IPS DF 6.9 (cell line): ENCODE measurements around the gene USF1.

Source experiments
- DNase-seq: peaks from one replicate; pipeline ENCODE4 v3.0.0-alpha.2; 2013; ENCODE audit warnings: low read depth, low spot score
- H3K27ac ChIP-seq: one replicate; pipeline ENCODE4 v1.5.1; 2013; ENCODE audit warnings: low read length, control low read depth
- H3K27me3 ChIP-seq: 2 replicates; pipeline ENCODE4 v1.6.1; 2013; ENCODE audit warnings: mild to moderate bottlenecking, low read length; ENCODE audit not compliant: control insufficient read depth, insufficient read depth
- H3K36me3 ChIP-seq: 2 replicates; pipeline ENCODE4 v1.6.1; 2013; ENCODE audit warnings: low read length; ENCODE audit not compliant: control insufficient read depth, insufficient read depth
- H3K4me1 ChIP-seq: 2 replicates; pipeline ENCODE4 v1.6.1; 2013; ENCODE audit warnings: low read length; ENCODE audit not compliant: control insufficient read depth, insufficient read depth
- H3K4me3 ChIP-seq: 2 replicates; pipeline ENCODE4 v1.5.1; 2013; ENCODE audit warnings: mild to moderate bottlenecking, low read length
- H3K9me3 ChIP-seq: 2 replicates; pipeline ENCODE4 v1.6.1; 2013; ENCODE audit warnings: low read length, inconsistent platforms; ENCODE audit not compliant: control insufficient read depth, insufficient read depth
- WGBS: extraction: QIAGEN DNeasy Blood & Tissue Kit; methylation state at CpG from one replicate; pipeline ENCODE4 v1.1.7; 2013; ENCODE audit warnings: mixed read lengths, missing lambda C conversion rate; ENCODE audit not compliant: insufficient read length, insufficient coverage; 5-methylcytosine and 5-hydroxymethylcytosine counted together

The USF1 gene

DNA sequence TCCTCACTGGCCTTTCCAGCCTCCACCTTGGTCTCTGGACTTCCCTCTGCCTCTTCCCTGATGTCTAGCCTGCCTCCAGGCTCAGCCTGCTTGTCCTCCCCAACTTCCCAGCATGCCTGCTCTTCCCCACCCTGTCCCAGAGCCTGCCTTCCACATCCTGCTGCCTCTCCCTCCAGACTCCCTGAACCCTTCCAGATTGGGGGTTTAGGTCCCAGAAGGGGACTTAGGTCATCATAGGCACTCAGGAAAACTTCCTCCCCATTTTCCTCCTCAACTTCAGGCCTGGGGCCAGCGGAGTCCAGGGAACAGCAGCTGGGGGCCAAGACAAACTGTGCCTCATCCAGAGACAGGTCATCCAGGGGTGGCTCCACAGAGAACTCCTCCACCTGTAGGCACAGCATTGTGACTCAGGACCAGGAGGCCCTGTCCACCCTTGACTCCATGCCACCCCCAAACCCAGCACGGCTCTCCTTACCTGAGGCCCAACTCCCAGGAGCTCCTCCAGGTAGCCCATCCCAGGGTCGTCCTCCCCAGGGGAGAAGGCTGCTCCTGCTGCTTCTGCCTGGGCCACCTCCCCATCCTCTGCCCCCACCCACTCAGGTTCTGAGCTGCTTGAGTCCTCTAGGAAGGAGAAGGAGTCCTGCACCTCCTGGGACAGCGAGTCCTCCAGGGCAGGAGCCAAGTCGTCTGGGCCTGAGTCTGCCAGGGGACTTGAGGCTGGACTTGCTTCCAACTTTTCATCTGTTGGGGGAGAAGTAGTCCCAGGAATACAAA is 3.4 kb upstream of the USF1 start:
- H3K9me3 ChIP-seq = no peaks in the 10 kb centered on the region
- no peaks in the 10 kb centered on the region for H3K36me3 ChIP-seq
- no peak for DNase-seq
- no peak overlapping the region for H3K4me3 ChIP-seq
- no CpG with 5 or more reads among the region's 5 CpGs for WGBS
- no peaks in the 10 kb centered on the region for H3K27me3 ChIP-seq
- H3K27ac ChIP-seq = no peak overlapping the region
- no peaks in the 10 kb centered on the region; the same call in 1 of the 2 replicates for H3K4me1 ChIP-seq

DNA sequence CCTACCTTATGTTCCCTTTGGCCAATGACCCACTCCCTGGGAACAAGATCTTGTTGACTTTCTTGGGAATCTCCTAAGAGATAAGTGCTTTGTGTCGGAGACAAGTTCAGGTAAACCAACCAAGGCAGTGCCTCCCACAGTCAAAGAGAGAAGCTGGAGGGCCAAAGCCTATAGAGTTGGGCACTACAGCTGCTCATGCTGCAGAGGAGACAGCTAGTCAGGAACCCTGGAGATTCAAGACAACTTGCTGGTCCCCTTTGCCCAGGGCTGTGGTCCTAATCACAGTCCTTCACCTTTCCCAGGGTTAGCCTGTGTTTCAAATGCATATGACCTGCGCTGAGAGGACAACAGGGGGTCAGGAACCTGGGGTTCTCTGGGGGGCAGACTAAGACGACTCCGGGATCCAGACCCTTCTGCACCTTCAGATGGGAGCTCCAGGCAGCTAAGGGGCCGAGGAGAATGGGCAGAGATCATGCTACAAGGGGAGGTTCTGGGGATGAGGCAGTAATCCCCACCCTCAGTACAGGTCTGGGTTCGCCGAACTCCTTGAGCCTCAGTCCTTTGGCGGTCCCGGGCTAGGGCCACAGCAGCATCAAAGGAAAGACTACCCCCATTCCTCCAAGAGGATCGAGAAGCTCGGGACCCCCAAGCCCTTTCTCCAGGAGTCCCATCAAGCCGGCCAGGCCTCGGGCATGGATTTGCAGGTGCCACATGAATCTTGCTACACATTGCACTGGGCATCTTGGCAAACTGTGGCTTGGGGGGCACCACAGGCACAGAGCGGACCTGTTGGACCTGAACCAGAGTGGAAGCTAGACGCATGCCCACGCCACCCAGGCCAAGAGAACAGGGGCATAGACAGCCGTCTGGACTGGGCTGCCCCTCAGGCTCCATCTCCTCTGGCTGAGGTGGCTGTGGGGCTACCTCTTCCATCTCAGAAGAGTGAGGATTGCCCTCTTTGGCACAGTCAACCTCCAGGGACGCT is 2.0 kb upstream of the USF1 start:
- Histone ChIP-seq H3K4me3 (no peak overlapping the region), H3K9me3 (no peaks in the 10 kb centered on the region), H3K36me3 (no peaks in the 10 kb centered on the region; the same call in 1 of the 2 replicates), H3K27ac (no peak overlapping the region), H3K27me3 (no peaks in the 10 kb centered on the region), H3K4me1 (no peaks in the 10 kb centered on the region; the same call in 1 of the 2 replicates)
- no CpG with 5 or more reads among the region's 18 CpGs for WGBS
- no peak for DNase-seq

DNA sequence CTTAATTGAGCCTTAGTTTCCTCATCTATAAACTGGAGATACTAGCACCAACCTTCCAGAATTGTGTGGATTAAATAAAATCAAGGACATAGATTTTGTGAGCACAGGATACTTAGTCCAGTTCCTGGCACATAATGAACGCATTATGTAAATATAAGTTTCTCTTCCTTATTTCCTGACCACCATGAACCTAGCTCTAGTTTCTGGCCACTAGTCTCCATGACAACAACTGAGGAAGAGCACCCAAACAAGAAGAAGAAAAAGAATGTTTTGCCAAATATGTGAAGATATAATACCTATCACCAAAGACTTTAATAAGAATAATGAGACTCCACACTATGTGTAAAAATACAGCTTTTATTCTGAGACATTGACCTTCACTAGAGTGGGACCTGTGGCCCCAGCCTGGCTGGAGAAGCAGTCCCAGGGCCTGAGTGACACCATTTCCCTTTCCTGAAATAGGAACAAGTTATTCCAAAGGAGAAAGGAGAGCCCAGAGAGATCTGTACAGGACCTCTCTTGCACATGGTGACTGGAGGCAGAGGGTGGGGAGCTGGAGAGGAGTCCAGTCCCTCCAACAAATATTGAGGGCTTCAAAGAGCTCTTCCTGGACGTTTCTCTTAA is 940 bp upstream of the USF1 start:
- H3K4me1 ChIP-seq = no peaks in the 10 kb centered on the region; the same call in 1 of the 2 replicates
- H3K9me3 ChIP-seq = no peaks in the 10 kb centered on the region
- H3K27me3 ChIP-seq = no peaks in the 10 kb centered on the region
- no CpG with 5 or more reads among the region's 2 CpGs for WGBS
- peaks cover 4% of the 10 kb centered on the region; the same call in 1 of the 2 replicates for H3K36me3 ChIP-seq
- no peak overlapping the region; the same call in 1 of the 2 replicates for H3K4me3 ChIP-seq
- no peak overlapping the region for H3K27ac ChIP-seq
- DNase-seq = no peak

DNA sequence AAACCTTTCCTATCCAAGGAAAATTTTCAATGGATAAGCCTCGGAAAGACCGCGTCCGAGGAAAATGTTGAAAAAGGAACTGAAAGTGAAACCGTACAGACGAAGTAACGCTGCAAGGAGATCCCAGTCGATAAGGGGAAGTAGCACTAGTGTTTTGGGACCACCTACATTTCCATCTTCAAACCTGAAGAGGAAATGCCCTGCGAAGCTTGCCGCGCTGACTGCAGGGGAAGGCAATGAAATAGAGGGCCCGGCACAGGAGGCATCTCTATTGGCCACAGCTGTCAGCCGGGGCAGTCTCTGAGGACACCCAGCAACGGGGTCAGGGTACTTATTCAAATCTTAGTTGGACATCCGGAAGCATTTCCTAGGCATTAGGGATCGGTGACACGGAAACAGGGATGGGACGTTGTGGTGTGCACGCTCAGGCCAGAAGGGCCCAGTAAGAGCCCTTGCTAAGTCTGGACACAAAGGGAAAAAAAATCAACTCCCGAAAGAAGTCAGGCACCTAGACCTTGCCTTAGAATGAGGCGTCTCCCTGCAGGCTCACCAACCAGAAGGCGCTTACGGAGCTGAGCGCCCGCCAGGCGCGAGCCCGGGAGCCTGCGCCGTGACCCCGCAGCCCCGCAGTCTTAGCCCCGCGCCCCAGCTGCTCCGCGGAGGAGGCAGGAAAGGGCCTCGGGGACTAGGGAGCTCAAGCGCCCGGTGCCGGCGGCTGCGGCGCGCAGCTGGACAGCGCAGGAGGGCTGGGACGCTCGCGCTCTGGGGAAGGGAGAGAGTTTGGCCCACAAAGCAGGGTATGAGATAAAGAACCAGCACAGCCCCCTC is 655 bp downstream of the USF1 start:
- no peak for DNase-seq
- WGBS = no CpG with 5 or more reads among the region's 48 CpGs
- Histone ChIP-seq H3K4me3 (peak overlapping the region; percentile 84), H3K36me3 (peaks cover 11% of the 10 kb centered on the region; the same call in 1 of the 2 replicates), H3K27ac (no peak overlapping the region), H3K4me1 (no peaks in the 10 kb centered on the region; the same call in 1 of the 2 replicates), H3K9me3 (no peaks in the 10 kb centered on the region), H3K27me3 (no peaks in the 10 kb centered on the region)

DNA sequence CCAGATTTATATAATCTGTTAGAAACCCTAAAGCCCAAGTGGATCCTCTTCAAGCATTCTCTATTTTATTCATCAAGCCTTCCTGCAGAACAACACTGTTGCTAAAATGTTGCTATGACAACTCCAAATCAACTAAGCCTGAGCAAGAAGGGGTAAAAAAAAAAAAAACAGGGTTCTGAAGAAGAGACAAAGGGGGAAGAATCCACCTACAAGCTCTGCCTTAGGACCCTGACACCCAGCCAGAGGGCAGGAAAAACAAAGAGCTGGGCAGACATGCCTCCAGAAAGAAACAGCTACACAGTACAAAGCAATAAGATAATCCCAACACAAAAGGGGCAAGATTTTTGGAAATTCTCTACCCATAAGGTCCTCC is 1.3 kb downstream of the USF1 start:
- H3K4me1 ChIP-seq = no peaks in the 10 kb centered on the region; the same call in 1 of the 2 replicates
- DNase-seq = no peak
- peaks cover 17% of the 10 kb centered on the region for H3K36me3 ChIP-seq

DNA sequence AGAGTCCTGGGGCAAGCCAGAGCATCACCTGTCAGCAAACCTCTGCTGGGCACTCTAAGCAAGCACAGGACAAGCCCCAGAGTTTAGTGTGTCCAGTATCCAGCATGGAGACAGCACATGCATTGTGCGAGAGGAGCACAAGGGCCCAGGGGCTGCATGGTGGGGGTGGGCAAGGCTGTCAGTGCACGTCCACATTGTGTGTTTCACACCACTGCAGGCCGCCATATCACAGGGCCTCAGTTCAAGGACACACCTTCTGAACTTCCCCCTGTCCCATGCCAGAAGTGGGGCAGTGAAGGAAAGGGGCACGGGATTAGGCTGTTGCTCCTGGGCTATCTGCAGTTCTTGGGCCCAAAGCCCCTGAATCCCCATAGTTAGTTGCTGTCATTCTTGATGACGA is 6.2 kb downstream of the USF1 start:
- no peak overlapping the region for H3K4me3 ChIP-seq

More for the DNA sequence above, 1.3 kb downstream of the USF1 start:
- Histone ChIP-seq H3K27ac (no peak overlapping the region), H3K4me3 (peak overlapping the region; percentile 84; the same call in 1 of the 2 replicates), H3K9me3 (no peaks in the 10 kb centered on the region), H3K27me3 (no peaks in the 10 kb centered on the region)

DNA sequence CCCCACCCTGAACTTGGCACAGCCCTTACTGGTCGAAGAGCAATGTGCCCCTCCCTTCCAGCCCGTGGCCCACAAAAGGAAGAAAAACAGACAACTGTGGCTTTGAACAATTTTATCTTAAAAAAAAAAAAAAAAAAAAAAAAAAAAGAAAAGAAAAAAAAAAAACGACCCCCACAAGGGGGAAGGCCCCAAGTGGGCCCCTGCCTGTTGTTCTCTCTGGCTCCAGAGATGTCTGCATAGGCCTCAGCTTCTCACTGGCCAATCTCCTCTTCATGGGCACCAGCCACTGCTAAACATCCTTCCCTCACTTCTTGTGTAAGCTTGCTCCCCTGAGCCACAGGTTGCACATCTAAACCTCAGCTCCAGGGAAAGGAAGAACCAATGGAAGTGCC is 6.6 kb downstream of the USF1 start:
- DNase-seq = no peak
- peaks cover 18% of the 10 kb centered on the region for H3K36me3 ChIP-seq
- H3K4me1 ChIP-seq = no peaks in the 10 kb centered on the region
- H3K27ac ChIP-seq = no peak overlapping the region
- peak overlapping the region; percentile 58; the same call in 1 of the 2 replicates for H3K4me3 ChIP-seq
- no CpG with 5 or more reads among the region's 3 CpGs for WGBS
- H3K27me3 ChIP-seq = no peaks in the 10 kb centered on the region
- H3K9me3 ChIP-seq = no peaks in the 10 kb centered on the region

More for the DNA sequence above, 6.2 kb downstream of the USF1 start:
- H3K36me3 ChIP-seq = peaks cover 18% of the 10 kb centered on the region
- H3K27me3 ChIP-seq = no peaks in the 10 kb centered on the region
- no peak for DNase-seq
- no CpG with 5 or more reads among the region's 5 CpGs for WGBS
- no peaks in the 10 kb centered on the region for H3K9me3 ChIP-seq
- H3K4me1 ChIP-seq = no peaks in the 10 kb centered on the region
- no peak overlapping the region for H3K27ac ChIP-seq

DNA sequence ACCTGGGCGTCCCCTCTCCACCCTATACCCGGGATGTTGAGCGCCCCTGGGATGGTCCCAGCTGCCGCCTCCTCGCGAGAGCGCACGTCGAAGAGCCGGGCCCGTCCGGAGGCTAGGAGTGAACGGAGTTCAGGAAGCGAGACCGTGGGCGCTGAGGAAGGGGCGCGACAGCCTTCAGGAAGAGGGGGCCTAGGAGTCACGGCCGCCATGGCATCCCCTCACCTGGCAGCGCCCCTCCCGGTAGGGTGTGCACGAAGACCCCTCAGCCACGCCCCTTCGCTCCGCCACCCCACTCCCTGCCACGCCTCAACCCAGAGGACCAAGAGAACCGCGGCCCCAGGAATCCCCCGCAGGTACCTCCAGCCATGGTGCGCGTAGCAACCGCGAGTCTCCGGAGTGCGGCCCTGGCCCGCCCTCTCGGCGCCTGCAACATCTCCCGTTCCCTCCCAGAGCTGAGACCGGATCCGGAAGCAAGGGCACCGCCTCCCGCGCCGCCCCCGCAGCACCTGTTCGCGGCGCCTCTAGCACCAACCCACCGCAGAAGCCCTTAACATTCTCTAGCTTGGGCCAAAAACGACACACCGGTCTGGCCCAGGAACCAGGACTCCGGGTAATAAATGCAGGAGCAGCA is 7.1 kb downstream of the USF1 start, which contains the start of gene TSTD1:
TSTD1 (minus strand) TSS at position 442 of the 631 bp plus-strand sequence; CDS start at position 367, 75 bp downstream.
- Histone ChIP-seq H3K4me3 (peak within 1 kb of the TSS; percentile 58), H3K9me3 (no peaks in the 10 kb centered on the region), H3K27ac (no peak within 1 kb of the TSS), H3K27me3 (no peaks in the 10 kb centered on the region), H3K36me3 (peaks cover 18% of the 10 kb centered on the region), H3K4me1 (no peaks in the 10 kb centered on the region)
- DNase-seq = no peak
- no CpG with 5 or more reads among the region's 54 CpGs for WGBS
